ENCODE results near the gene VPS8.
"Not testable (repeated sequence)": the region's sequence is repeated elsewhere in the genome, so short reads cannot be mapped to it uniquely, and the experiment has no call there.

The VPS8 gene

GRCh38 chr3:184986366-184986889, 174.5 kb downstream of the VPS8 start:
- no peak for DNase-seq (ENCODE audit: low read depth)

GRCh38 chr3:184993394-184993793, 181.4 kb downstream of the VPS8 start:
- no peak for DNase-seq (ENCODE audit: low read depth)

GRCh38 chr3:185003876-185004275, 191.9 kb downstream of the VPS8 start:
- DNase-seq (ENCODE audit: low read depth) = not testable (repeated sequence)

- DNase-seq (ENCODE audit: low read depth) = no peak
Measured at GRCh38 chr3:185009650-185010049, 197.7 kb downstream of the VPS8 start.

- DNase-seq (ENCODE audit: low read depth) = not testable (repeated sequence)
Measured at GRCh38 chr3:185017584-185017983, 205.6 kb downstream of the VPS8 start.

- not testable (repeated sequence) for DNase-seq (ENCODE audit: low read depth)
Measured at GRCh38 chr3:185017996-185018395, 206.0 kb downstream of the VPS8 start.

GRCh38 chr3:185021256-185021655, 209.3 kb downstream of the VPS8 start:
- no peak for DNase-seq (ENCODE audit: low read depth)

GRCh38 chr3:185024406-185024805, 212.4 kb downstream of the VPS8 start:
- no peak for DNase-seq (ENCODE audit: low read depth)

GRCh38 chr3:185024966-185025365, 213.0 kb downstream of the VPS8 start:
- DNase-seq (ENCODE audit: low read depth) = no peak

GRCh38 chr3:185028121-185028520, 216.2 kb downstream of the VPS8 start:
- DNase-seq (ENCODE audit: low read depth) = no peak

- DNase-seq (ENCODE audit: low read depth) = no peak
Measured at GRCh38 chr3:185029086-185029485, 217.1 kb downstream of the VPS8 start.

- DNase-seq (ENCODE audit: low read depth) = no peak
Measured at GRCh38 chr3:185030399-185030798, 218.4 kb downstream of the VPS8 start.

GRCh38 chr3:185030951-185031350, 219.0 kb downstream of the VPS8 start:
- no peak for DNase-seq (ENCODE audit: low read depth)

- DNase-seq (ENCODE audit: low read depth) = no peak
Measured at GRCh38 chr3:185037801-185038200, 225.8 kb downstream of the VPS8 start.

- no peak for DNase-seq (ENCODE audit: low read depth)
Measured at GRCh38 chr3:185040425-185040824, 228.5 kb downstream of the VPS8 start.

- no peak for DNase-seq (ENCODE audit: low read depth)
Measured at GRCh38 chr3:185041540-185041939, 229.6 kb downstream of the VPS8 start.

- DNase-seq (ENCODE audit: low read depth) = no peak
Measured at GRCh38 chr3:185042312-185043050, 230.5 kb downstream of the VPS8 start.

- DNase-seq (ENCODE audit: low read depth) = no peak
Measured at GRCh38 chr3:185046164-185046515, 234.2 kb downstream of the VPS8 start.

- no peak for DNase-seq (ENCODE audit: low read depth)
Measured at GRCh38 chr3:185046603-185047002, 234.6 kb downstream of the VPS8 start.

GRCh38 chr3:185049710-185050109, 237.7 kb downstream of the VPS8 start:
- DNase-seq (ENCODE audit: low read depth) = no peak

GRCh38 chr3:185051801-185052200, 239.8 kb downstream of the VPS8 start:
- no peak for DNase-seq (ENCODE audit: low read depth)

GRCh38 chr3:185052631-185053030, 240.7 kb downstream of the VPS8 start:
- no peak for DNase-seq (ENCODE audit: low read depth)

- no peak for DNase-seq (ENCODE audit: low read depth)
Measured at GRCh38 chr3:185056908-185057307, 244.9 kb downstream of the VPS8 start.

GRCh38 chr3:185057829-185058228, 245.9 kb downstream of the VPS8 start:
- no peak for DNase-seq (ENCODE audit: low read depth)
